ENCODE results near the gene ZDBF2. TPM values are rescaled to one million over a fixed set of nuclear protein-coding genes. Genes with fewer than 3 reads are reported as not detected.

The ZDBF2 gene
- total and polyA plus RNA-seq, 2 of the 8 experiments (the other 6 are each of a cell fraction or from before 2014, with no cell fraction given), result 1.5 to 17.2 TPM

DNA sequence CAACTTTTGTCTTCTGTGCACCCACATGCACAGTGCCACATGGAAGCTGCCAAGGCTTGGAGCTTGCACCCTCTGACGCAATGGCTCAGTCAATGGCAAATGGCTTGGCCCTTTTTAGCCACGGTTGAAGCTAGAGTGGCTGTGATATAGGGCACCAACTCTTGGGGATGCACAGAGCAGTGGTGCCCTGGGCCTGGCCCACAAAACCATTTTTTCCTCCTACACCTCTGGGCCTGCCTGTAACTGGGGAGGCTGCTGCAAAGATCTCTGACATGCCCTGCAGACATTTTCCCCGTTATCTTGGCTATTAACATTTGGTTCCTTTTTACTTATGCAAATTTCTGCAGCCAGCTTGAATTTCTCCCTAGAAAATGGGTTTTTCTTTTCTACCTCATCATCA, 74.9 kb downstream of the ZDBF2 start (continued):
- no peak for TF ChIP-seq CTCF (IDR thresholded peaks at IDR 0.05; ENCODE audit: control extremely low read depth in 1 of 3, insufficient read depth in 1 of 3, low read depth in 1 of 3, low read length in 3 of 3)
- TF ChIP-seq CHD1 (IDR thresholded peaks at IDR 0.05; ENCODE audit: low read depth, low read length), result no peak
- no peak for TF ChIP-seq SUZ12 (IDR thresholded peaks at IDR 0.05; ENCODE audit: low read length)
- TF ChIP-seq POU5F1 (IDR thresholded peaks at IDR 0.05; ENCODE audit: low read depth, low read length), result no peak
- TF ChIP-seq MAFK (IDR thresholded peaks at IDR 0.05; ENCODE audit: low read depth, low read length), result no peak
- TF ChIP-seq CBX5 (IDR thresholded peaks at IDR 0.05; ENCODE audit: low read depth, low read length), result no peak
- TF ChIP-seq, protein P1, sequence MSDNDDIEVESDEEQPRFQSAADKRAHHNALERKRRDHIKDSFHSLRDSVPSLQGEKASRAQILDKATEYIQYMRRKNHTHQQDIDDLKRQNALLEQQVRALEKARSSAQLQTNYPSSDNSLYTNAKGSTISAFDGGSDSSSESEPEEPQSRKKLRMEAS (IDR thresholded peaks at IDR 0.05), result no peak
- no peak for TF ChIP-seq TEAD4 (IDR thresholded peaks at IDR 0.05; ENCODE audit: low read depth, low read length)

Measured in H1 (cell line).